Type B pancreatic cell (in vitro differentiated cells): Measurements from ENCODE around the gene BIN2. TPM values are rescaled to one million over a fixed set of nuclear protein-coding genes. Genes with fewer than 3 reads are reported as not detected.
A peak's percentile ranks its signal among the peaks of the same experiment; 100 is the strongest.
"Not testable (repeated sequence)": the region's sequence is repeated elsewhere in the genome, so short reads cannot be mapped to it uniquely, and the experiment has no call there.

Experiments used
- DNase-seq: peaks from one replicate; pipeline ENCODE4 v3.0.0; 2021; ENCODE audit warnings: mixed read lengths; ENCODE audit not compliant: unreplicated experiment; ENCODE audit errors: extremely low spot score
- H3K27ac Mint-ChIP-seq: 2 replicates; pipeline ENCODE4 v1.8.0; 2021; ENCODE audit warnings: mild to moderate bottlenecking, mixed read lengths
- H3K27me3 Mint-ChIP-seq: 2 replicates; pipeline ENCODE4 v1.8.0; 2021; ENCODE audit warnings: mixed read lengths
- H3K36me3 Mint-ChIP-seq: 2 replicates; pipeline ENCODE4 v1.8.0; 2021; ENCODE audit warnings: mixed read lengths
- H3K4me1 Mint-ChIP-seq: one replicate; pipeline ENCODE4 v1.8.0; 2021; ENCODE audit warnings: mixed read lengths; ENCODE audit not compliant: unreplicated experiment
- H3K4me3 Mint-ChIP-seq: 2 replicates; pipeline ENCODE4 v1.8.0; 2021; ENCODE audit warnings: mild to moderate bottlenecking, mixed read lengths
- H3K9me3 Mint-ChIP-seq: 2 replicates; pipeline ENCODE4 v1.8.0; 2021; ENCODE audit warnings: mixed read lengths
- total RNA-seq: library from RNA; stranded (reverse); gene quantifications from 2 replicates; pipeline ENCODE4 v1.2.1, GENCODE V29; 2021; ENCODE audit warnings: low replicate concordance
- TF ChIP-seq, protein P1 (sequence below): fragments of 200-600 bp; sonication (generic); conservative IDR thresholded peaks from 2 replicates; pipeline ENCODE4 v1.5.0; 2021; ENCODE audit warnings: antibody characterized with exemption, mild to moderate bottlenecking

BIN2 gene
- total RNA-seq, 1 donor from 2014 or later = not detected

DNA sequence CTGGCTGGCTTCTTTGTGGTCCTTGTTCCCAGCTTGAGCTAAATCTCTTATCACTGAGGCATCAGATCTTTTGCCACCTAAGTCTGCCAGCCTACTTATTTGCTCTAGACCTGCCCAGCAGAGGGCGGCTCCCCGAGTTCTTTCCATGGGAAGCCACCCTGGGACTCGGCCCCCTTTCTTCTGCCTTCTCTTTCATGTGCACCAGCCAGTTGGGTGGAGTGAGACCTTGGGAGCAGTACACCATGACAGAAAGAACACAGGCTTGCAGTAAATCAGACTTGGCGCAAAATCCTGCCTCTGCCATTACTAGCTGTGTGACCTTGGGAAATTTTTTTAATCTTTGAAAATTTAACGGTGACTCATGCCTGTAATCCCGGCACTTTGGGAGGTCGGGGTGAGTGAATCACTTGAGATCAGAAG, 61.2 kb downstream of the BIN2 start:
- DNase-seq = no peak
- H3K4me3 Mint-ChIP-seq = no peak overlapping the region
- no peaks in the 10 kb centered on the region for H3K27me3 Mint-ChIP-seq
- TF ChIP-seq, protein P1, sequence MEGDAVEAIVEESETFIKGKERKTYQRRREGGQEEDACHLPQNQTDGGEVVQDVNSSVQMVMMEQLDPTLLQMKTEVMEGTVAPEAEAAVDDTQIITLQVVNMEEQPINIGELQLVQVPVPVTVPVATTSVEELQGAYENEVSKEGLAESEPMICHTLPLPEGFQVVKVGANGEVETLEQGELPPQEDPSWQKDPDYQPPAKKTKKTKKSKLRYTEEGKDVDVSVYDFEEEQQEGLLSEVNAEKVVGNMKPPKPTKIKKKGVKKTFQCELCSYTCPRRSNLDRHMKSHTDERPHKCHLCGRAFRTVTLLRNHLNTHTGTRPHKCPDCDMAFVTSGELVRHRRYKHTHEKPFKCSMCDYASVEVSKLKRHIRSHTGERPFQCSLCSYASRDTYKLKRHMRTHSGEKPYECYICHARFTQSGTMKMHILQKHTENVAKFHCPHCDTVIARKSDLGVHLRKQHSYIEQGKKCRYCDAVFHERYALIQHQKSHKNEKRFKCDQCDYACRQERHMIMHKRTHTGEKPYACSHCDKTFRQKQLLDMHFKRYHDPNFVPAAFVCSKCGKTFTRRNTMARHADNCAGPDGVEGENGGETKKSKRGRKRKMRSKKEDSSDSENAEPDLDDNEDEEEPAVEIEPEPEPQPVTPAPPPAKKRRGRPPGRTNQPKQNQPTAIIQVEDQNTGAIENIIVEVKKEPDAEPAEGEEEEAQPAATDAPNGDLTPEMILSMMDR = peak; percentile 53
- H3K36me3 Mint-ChIP-seq = peaks cover 11% of the 10 kb centered on the region
- H3K4me1 Mint-ChIP-seq = no peaks in the 10 kb centered on the region
- H3K27ac Mint-ChIP-seq = no peak overlapping the region
- H3K9me3 Mint-ChIP-seq = no peaks in the 10 kb centered on the region

GRCh38 chr12:51259600-51259999, 64.4 kb downstream of the BIN2 start:
- DNase-seq, H3K4me1 Mint-ChIP-seq: not testable (repeated sequence)

GRCh38 chr12:51254536-51254935, 69.4 kb downstream of the BIN2 start:
- TF ChIP-seq, protein P1 = no peak
- Mint-ChIP-seq H3K27ac (peak overlapping the region; percentile 1), H3K4me3 (no peak overlapping the region), H3K36me3 (peaks cover 7% of the 10 kb centered on the region), H3K4me1 (no peaks in the 10 kb centered on the region), H3K27me3 (no peaks in the 10 kb centered on the region), H3K9me3 (no peaks in the 10 kb centered on the region)
- DNase-seq = no peak

More at GRCh38 chr12:51259600-51259999, 64.4 kb downstream of the BIN2 start:
- H3K4me3 Mint-ChIP-seq, H3K27ac Mint-ChIP-seq, H3K9me3 Mint-ChIP-seq, H3K36me3 Mint-ChIP-seq, H3K27me3 Mint-ChIP-seq: not testable (repeated sequence)

- H3K27ac Mint-ChIP-seq = no peak overlapping the region
- no peaks in the 10 kb centered on the region for H3K4me1 Mint-ChIP-seq
- no peaks in the 10 kb centered on the region for H3K9me3 Mint-ChIP-seq
- TF ChIP-seq, protein P1 = no peak
- DNase-seq = no peak
- no peak overlapping the region for H3K4me3 Mint-ChIP-seq
- no peaks in the 10 kb centered on the region for H3K27me3 Mint-ChIP-seq
- peaks cover 7% of the 10 kb centered on the region for H3K36me3 Mint-ChIP-seq
These were observed 70.7 kb downstream of the BIN2 start for GRCh38 chr12:51253276-51253675.

GRCh38 chr12:51247523-51248206, 76.3 kb downstream of the BIN2 start:
- peaks cover 16% of the 10 kb centered on the region for H3K36me3 Mint-ChIP-seq
- no peaks in the 10 kb centered on the region for H3K27me3 Mint-ChIP-seq
- TF ChIP-seq, protein P1 = no peak
- H3K4me1 Mint-ChIP-seq = peaks cover 18% of the 10 kb centered on the region
- no peak overlapping the region for H3K4me3 Mint-ChIP-seq
- H3K27ac Mint-ChIP-seq = no peak overlapping the region
- no peak for DNase-seq
- H3K9me3 Mint-ChIP-seq = no peaks in the 10 kb centered on the region

GRCh38 chr12:51246254-51246853, 77.6 kb downstream of the BIN2 start:
- Mint-ChIP-seq H3K27me3 (no peaks in the 10 kb centered on the region), H3K9me3 (no peaks in the 10 kb centered on the region), H3K4me1 (peaks cover 18% of the 10 kb centered on the region), H3K27ac (peak overlapping the region; percentile 59), H3K36me3 (peaks cover 21% of the 10 kb centered on the region), H3K4me3 (no peak overlapping the region)
- TF ChIP-seq, protein P1 = no peak
- DNase-seq = no peak
